Osteocyte (in vitro differentiated cells): ENCODE results near the gene PPP2R2B. TPM values are rescaled to one million over a fixed set of nuclear protein-coding genes. Genes with fewer than 3 reads are reported as not detected.

Experiments used
- DNase-seq: peaks from one replicate; pipeline ENCODE4 v3.0.0; 2021; ENCODE audit warnings: mixed read lengths; ENCODE audit not compliant: unreplicated experiment; ENCODE audit errors: extremely low spot score
- H3K27ac Mint-ChIP-seq: one replicate; pipeline ENCODE4 v1.8.0; 2021; ENCODE audit warnings: mild to moderate bottlenecking, mixed read lengths; ENCODE audit not compliant: unreplicated experiment
- H3K27me3 Mint-ChIP-seq: one replicate; pipeline ENCODE4 v1.8.0; 2021; ENCODE audit warnings: mixed read lengths; ENCODE audit not compliant: unreplicated experiment
- H3K36me3 Mint-ChIP-seq: one replicate; pipeline ENCODE4 v1.8.0; 2021; ENCODE audit warnings: mixed read lengths; ENCODE audit not compliant: unreplicated experiment
- H3K4me1 Mint-ChIP-seq: one replicate; pipeline ENCODE4 v1.8.0; 2021; ENCODE audit warnings: mixed read lengths; ENCODE audit not compliant: unreplicated experiment
- H3K4me3 Mint-ChIP-seq: one replicate; pipeline ENCODE4 v1.8.0; 2021; ENCODE audit warnings: mild to moderate bottlenecking, moderate library complexity, mixed read lengths; ENCODE audit not compliant: unreplicated experiment
- H3K9me3 Mint-ChIP-seq: one replicate; pipeline ENCODE4 v1.8.0; 2021; ENCODE audit warnings: mixed read lengths; ENCODE audit not compliant: unreplicated experiment
- total RNA-seq: library from RNA; stranded (reverse); gene quantifications from 2 replicates; pipeline ENCODE4 v1.2.1, GENCODE V29; 2021
- TF ChIP-seq, protein P1 (sequence below): fragments of 200-600 bp; sonication (generic); IDR thresholded peaks from 2 replicates; pipeline ENCODE4 v1.5.0; 2021; ENCODE audit warnings: antibody characterized with exemption, mild to moderate bottlenecking, moderate library complexity

PPP2R2B gene
- total RNA-seq, 1 donor from 2014 or later: not detected

DNA sequence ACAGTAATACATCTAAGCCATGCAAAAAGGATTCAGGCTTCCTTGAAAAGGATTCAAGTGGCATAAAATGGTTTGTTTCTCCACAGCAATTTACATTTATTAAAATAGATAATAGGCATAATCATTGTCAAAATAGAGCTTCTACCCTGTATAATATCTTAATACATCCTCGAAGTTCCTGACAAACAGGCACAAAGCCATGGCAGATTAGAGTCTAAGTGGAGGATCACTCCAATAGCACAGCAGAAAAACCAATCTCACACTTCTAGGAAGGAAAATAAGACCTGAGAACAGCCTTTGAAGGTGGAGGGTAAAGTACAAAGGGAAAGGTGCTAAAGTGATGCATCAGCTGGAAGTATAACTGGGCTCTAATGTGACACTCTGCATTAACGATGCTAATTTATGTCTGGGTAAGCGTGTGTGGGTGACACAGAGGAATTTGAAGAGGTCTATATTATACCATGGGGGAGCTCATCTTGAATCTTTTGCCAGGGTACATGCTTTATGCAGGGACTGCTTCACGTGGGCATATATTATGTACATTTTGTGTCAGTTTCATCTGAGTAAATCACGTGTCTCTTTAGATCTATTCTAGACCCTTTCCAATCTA lies 28.8 kb downstream of the PPP2R2B start:
- H3K36me3 Mint-ChIP-seq: no peaks in the 10 kb centered on the region
- no peaks in the 10 kb centered on the region for H3K4me1 Mint-ChIP-seq
- H3K27me3 Mint-ChIP-seq: peaks cover 6% of the 10 kb centered on the region
- TF ChIP-seq, protein P1, sequence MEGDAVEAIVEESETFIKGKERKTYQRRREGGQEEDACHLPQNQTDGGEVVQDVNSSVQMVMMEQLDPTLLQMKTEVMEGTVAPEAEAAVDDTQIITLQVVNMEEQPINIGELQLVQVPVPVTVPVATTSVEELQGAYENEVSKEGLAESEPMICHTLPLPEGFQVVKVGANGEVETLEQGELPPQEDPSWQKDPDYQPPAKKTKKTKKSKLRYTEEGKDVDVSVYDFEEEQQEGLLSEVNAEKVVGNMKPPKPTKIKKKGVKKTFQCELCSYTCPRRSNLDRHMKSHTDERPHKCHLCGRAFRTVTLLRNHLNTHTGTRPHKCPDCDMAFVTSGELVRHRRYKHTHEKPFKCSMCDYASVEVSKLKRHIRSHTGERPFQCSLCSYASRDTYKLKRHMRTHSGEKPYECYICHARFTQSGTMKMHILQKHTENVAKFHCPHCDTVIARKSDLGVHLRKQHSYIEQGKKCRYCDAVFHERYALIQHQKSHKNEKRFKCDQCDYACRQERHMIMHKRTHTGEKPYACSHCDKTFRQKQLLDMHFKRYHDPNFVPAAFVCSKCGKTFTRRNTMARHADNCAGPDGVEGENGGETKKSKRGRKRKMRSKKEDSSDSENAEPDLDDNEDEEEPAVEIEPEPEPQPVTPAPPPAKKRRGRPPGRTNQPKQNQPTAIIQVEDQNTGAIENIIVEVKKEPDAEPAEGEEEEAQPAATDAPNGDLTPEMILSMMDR: no peak
- no peak overlapping the region for H3K4me3 Mint-ChIP-seq
- no peaks in the 10 kb centered on the region for H3K9me3 Mint-ChIP-seq
- H3K27ac Mint-ChIP-seq: no peak overlapping the region
- DNase-seq: no peak

DNA sequence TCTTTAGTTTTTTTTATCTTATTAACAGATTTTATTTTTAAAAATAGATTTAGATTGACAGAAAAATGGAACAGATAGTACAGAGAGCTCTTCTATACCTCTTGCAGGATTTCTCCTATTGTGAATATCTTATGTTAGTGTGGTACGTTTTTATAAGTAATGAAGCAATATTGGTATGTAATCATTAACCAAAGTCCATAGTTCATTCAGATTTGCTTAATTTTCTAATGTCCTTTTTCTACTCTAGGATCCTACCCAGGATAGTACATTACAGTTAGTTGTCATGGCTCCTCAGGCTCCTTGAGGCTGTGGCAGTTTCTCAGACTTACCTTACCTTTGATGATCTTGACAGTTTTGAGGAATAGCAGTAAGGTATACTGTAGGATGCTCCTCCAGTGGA lies 30.4 kb downstream of the PPP2R2B start:
- H3K27me3 Mint-ChIP-seq: peaks cover 6% of the 10 kb centered on the region
- H3K4me3 Mint-ChIP-seq: no peak overlapping the region
- no peaks in the 10 kb centered on the region for H3K4me1 Mint-ChIP-seq
- no peak for DNase-seq
- no peak overlapping the region for H3K27ac Mint-ChIP-seq
- TF ChIP-seq, protein P1: no peak
- no peaks in the 10 kb centered on the region for H3K36me3 Mint-ChIP-seq
- no peaks in the 10 kb centered on the region for H3K9me3 Mint-ChIP-seq

DNA sequence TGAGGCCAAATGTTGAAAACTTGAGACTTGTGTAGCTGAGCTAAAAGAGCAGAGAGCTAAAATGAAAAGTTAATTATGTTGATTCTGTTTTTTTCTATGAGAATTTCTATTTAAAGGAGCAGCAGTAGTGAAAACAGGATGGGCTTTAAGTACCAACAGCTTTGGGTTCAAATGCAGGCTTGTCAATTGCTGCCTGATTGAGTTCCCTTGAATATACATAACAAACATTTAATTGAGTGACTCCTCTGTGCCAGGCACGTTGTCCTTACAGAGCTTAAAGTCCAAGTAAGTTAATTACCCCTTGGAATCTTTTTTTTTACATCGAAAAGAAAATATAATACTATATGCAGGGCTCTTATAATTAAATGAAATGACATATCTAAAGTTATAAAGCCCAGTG lies 38.5 kb downstream of the PPP2R2B start:
- H3K4me1 Mint-ChIP-seq: no peaks in the 10 kb centered on the region
- no peak for DNase-seq
- no peak overlapping the region for H3K4me3 Mint-ChIP-seq
- H3K36me3 Mint-ChIP-seq: no peaks in the 10 kb centered on the region
- H3K27ac Mint-ChIP-seq: no peak overlapping the region
- no peaks in the 10 kb centered on the region for H3K27me3 Mint-ChIP-seq
- TF ChIP-seq, protein P1: no peak
- no peaks in the 10 kb centered on the region for H3K9me3 Mint-ChIP-seq

DNA sequence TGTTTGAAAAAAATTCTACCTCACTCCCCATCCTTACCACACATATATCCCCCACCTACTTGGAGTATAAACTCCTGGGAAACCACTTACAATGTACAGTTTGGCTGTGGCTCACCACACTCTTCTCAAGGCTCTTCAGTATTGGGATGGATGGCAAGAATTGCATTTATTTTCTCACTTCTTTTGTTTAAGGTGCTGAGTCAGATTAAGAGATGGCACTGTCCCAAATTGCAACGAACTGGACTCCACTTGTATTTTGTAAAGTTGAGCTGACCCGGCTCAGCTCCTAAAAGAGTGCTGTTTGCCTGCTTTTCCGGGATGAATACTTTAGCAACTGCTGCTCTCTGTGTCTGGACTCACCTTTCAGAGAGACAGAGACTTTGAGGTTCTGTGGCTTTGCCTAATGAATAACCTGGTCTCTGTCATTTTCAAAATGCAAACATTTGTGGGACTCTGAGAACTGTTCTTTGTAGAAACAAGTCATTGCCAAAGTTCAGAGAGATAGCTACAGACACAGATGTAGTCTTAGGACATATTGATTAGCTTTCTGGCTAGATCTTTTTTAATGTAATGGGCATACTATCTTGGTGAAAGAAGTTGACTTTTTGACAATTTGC lies 42.2 kb downstream of the PPP2R2B start:
- Mint-ChIP-seq H3K4me3 (no peak overlapping the region), H3K27me3 (peaks cover 3% of the 10 kb centered on the region), H3K27ac (no peak overlapping the region), H3K9me3 (no peaks in the 10 kb centered on the region), H3K4me1 (no peaks in the 10 kb centered on the region), H3K36me3 (no peaks in the 10 kb centered on the region)
- TF ChIP-seq, protein P1: no peak
- no peak for DNase-seq

DNA sequence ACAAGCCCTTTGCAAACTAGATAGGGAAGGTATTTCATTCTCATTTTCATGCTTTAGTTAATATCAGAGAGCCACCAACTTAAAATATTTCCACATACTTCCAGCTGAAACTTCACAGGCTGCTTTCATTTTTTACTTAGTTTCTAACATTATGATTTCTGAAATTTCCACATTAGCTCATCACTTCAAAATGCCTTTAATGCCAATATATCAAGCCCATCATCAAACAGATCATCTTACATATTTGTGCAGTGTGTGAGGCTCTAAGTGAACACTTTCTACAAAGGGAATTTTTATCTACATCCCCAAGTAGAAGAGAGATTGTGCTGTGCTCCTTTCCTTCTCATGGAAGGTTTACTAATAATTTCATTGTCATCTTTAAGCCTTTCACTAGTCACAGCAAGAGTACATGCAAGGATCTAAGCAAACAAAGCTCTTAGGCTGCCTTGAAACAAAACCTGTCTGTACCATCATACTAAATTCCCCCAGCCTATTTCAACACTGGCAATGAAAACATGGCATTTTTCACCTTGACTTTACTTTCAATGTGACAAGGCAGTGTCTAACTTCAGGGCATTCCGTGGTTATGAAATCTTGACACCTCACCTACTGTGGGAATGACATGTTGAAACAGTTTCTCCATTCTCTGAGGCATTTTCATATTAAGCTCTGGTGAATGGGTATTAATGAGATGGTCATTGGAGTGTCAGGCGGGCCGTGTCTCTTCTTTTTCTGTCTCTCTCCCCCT lies 45.4 kb downstream of the PPP2R2B start:
- TF ChIP-seq, protein P1: no peak
- no peak for DNase-seq
- Mint-ChIP-seq H3K27ac (no peak overlapping the region), H3K27me3 (peaks cover 3% of the 10 kb centered on the region), H3K4me1 (no peaks in the 10 kb centered on the region), H3K4me3 (no peak overlapping the region), H3K9me3 (no peaks in the 10 kb centered on the region), H3K36me3 (no peaks in the 10 kb centered on the region)
